ENCODE data around the gene GALR3. TPM values are rescaled to one million over a fixed set of nuclear protein-coding genes. Genes with fewer than 3 reads are reported as not detected.
A peak's percentile ranks its signal among the peaks of the same experiment; 100 is the strongest.
"Not testable (repeated sequence)": the region's sequence is repeated elsewhere in the genome, so short reads cannot be mapped to it uniquely, and the experiment has no call there.

Gene GALR3
- total RNA-seq, 2 donors from 2014 or later = 0.85 TPM; not detected in 1

DNA sequence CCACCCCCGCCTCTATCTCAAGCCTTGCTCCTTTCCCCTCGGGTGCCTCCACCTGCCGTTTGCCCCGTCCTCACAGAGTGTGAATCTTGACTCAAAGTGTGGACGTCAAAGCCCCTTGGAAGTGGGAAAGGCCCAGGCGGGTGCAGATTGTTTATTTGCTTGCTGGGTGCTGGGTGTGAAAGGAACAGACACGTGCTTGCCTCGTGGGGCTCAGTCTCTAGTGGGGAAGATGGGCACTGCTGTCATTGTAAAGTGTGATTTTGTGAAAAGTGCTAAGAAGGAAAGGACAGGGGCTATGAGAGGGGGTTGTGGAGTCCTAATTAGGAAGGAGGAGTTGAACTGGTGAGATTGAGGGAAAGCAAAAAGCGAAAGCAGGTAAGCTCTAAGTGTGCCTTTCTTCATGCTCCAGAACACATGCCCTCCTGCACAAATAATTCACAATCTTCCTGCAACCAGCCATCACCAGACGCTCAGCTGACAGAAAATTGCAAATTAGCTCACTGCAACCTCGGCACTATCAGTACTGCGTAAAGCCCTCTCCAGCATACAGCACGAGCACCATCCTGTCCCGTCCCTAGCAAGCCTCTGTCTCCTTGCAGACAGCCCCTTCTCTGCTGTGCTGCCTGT, 25.2 kb upstream of the GALR3 start:
- H3K4me3 ChIP-seq = no peak overlapping the region
- no peak overlapping the region for H3K27ac ChIP-seq
- no peaks in the 10 kb centered on the region for H3K27me3 ChIP-seq (replicated peaks; ENCODE audit: insufficient read depth)
- no peaks in the 10 kb centered on the region for H3K4me1 ChIP-seq (replicated peaks)
- DNase-seq (ENCODE audit: low spot score) = no peak
- no peaks in the 10 kb centered on the region for H3K36me3 ChIP-seq
- H3K9me3 ChIP-seq = no peaks in the 10 kb centered on the region
- WGBS = 49% methylated on average over 14 of the region's 14 CpGs
- TF ChIP-seq POLR2A (IDR thresholded peaks at IDR 0.05) (no peak), POLR2AphosphoS5 (IDR thresholded peaks at IDR 0.05) (no peak)
- TF ChIP-seq, protein P1, sequence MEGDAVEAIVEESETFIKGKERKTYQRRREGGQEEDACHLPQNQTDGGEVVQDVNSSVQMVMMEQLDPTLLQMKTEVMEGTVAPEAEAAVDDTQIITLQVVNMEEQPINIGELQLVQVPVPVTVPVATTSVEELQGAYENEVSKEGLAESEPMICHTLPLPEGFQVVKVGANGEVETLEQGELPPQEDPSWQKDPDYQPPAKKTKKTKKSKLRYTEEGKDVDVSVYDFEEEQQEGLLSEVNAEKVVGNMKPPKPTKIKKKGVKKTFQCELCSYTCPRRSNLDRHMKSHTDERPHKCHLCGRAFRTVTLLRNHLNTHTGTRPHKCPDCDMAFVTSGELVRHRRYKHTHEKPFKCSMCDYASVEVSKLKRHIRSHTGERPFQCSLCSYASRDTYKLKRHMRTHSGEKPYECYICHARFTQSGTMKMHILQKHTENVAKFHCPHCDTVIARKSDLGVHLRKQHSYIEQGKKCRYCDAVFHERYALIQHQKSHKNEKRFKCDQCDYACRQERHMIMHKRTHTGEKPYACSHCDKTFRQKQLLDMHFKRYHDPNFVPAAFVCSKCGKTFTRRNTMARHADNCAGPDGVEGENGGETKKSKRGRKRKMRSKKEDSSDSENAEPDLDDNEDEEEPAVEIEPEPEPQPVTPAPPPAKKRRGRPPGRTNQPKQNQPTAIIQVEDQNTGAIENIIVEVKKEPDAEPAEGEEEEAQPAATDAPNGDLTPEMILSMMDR (IDR thresholded peaks at IDR 0.05) = no peak
- intact Hi-C loops (cut with DNase I) = no loop called here

DNA sequence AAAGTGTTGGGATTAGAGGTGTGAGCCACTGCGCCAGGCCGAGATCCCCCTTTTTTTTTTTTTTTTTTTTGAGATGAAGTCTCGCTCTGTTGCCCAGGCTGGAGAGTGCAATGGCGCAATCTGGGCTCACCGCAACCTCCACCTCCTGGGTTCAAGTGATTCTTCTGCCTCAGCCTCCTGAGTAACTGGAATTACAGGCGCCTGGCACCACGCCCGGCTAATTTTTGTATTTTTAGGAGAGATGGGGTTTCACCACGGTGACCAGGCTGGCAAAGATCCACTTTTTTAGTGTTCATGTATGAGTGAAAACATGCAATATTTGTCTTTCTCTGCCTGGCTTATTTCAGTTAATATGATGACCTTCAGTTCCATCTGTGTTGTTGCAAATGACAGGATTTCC, 23.2 kb upstream of the GALR3 start:
- H3K9me3 ChIP-seq; H3K27ac ChIP-seq; H3K4me1 ChIP-seq (replicated peaks); DNase-seq (ENCODE audit: low spot score); intact Hi-C loops (cut with DNase I); H3K36me3 ChIP-seq; H3K27me3 ChIP-seq (replicated peaks; ENCODE audit: insufficient read depth); H3K4me3 ChIP-seq: not testable (repeated sequence)
- WGBS = 76% methylated on average over 9 of the region's 9 CpGs

DNA sequence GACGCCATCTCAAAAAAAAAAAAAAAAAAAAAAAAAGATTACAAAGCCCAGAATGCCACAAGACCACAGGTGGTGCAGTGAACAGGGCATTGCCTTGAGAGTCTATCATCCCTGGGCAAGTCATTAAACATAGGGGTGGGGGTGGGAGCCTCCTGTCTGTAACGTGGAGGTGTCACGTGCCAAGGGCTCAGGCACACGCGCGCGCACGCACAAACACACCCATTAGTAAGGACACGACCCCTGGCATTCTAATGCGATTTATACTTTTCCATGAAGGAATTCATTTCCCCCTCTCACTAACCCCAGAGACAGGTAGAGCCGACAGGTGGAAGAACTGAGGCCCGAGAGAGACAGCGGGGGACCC, 21.3 kb upstream of the GALR3 start:
- no peak for DNase-seq (ENCODE audit: low spot score)
- 2% methylated on average over 12 of the region's 13 CpGs for WGBS
- H3K27me3 ChIP-seq (replicated peaks; ENCODE audit: insufficient read depth) = no peaks in the 10 kb centered on the region

DNA sequence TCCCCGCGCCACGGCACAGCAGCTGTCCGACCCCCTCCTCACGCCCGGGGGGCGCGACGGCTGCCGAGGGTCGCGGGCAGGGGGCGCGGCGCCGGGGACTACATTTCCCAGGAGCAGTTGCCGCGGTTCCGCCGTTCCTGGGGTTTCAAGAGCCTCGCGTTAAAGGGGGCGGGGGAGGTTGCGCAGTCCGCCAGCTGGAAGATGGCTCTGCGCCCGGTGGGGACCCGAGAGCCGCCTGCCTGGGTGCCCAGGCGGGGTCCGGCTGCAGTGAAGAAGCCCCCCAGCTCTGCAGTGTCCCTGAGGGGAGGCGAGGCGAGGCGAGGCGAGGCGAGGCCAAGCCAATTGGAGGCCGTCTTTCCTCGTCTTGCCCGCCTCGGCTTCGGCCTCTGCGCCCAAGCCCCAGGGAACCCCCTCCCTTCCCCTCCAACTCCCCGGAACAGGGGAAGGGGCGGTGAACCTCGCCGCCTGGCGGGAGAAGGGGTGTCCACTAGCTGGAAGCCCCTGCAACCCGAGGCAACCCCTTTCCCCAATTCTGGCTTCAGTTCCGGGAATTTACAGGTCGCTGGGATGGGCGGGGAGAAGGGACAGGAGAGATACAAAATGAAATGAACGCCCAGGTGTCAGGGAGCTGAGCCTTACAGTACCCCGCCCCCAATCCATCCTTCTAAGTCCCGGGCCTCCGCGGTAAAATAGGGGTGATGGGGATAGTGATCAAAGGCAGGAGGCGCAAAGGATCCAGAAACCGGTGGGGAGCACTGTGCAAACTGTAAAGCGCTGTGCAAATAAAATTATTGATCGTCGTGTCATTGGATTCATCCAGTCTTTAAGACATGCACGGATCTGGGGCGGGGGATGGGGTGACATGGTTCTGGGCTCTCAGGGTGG, 20.6 kb upstream of the GALR3 start:
- no peak for DNase-seq (ENCODE audit: low spot score)

More for the DNA sequence above, 21.3 kb upstream of the GALR3 start:
- H3K36me3 ChIP-seq = no peaks in the 10 kb centered on the region
- peak overlapping the region; percentile 57 to 63 for H3K4me3 ChIP-seq
- no peaks in the 10 kb centered on the region for H3K4me1 ChIP-seq (replicated peaks)
- no peaks in the 10 kb centered on the region for H3K9me3 ChIP-seq
- intact Hi-C loops (cut with DNase I) = no loop called here
- H3K27ac ChIP-seq = peak overlapping the region; percentile 82 to 94
- TF ChIP-seq POLR2A (IDR thresholded peaks at IDR 0.05) (no peak), POLR2AphosphoS5 (IDR thresholded peaks at IDR 0.05) (no peak)
- TF ChIP-seq, protein P1 (IDR thresholded peaks at IDR 0.05) = peak in 1 of 4 experiments; percentile 8

DNA sequence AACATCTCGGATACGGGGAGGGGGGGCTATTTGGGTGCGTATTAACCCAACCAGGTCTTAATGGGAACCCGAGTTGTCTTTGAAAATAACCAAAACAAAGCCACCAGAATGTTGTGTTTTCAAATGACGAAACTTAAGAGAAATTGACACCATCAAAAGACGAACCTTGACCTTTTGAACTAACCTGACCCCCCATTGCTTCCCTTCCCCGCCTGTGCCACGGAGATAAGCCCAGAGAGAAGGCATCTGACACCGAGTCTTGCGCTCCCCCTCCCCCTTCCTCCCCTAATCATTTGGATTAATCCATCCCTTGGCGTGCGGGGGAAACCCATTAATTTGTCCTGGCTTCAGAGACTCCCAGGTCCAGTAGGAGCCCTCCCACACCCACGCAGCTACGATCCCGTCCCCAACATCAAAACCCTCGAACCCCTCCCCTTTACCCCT, 20.0 kb upstream of the GALR3 start:
- 47% methylated on average over 16 of the region's 16 CpGs for WGBS
- H3K4me1 ChIP-seq (replicated peaks) = no peaks in the 10 kb centered on the region
- no peak for TF ChIP-seq POLR2AphosphoS5 (IDR thresholded peaks at IDR 0.05)
- DNase-seq (ENCODE audit: low spot score) = no peak
- intact Hi-C loops (cut with DNase I) = no loop called here
- no peaks in the 10 kb centered on the region for H3K9me3 ChIP-seq
- H3K4me3 ChIP-seq = peak overlapping the region in 1 of 2 donors; percentile 63
- no peaks in the 10 kb centered on the region for H3K27me3 ChIP-seq (replicated peaks; ENCODE audit: insufficient read depth)
- H3K27ac ChIP-seq = peak overlapping the region; percentile 7 to 94
- no peaks in the 10 kb centered on the region for H3K36me3 ChIP-seq

More for the DNA sequence above, 20.6 kb upstream of the GALR3 start:
- Histone ChIP-seq H3K4me1 (replicated peaks) (no peaks in the 10 kb centered on the region), H3K4me3 (peak overlapping the region; percentile 57 to 63), H3K36me3 (no peaks in the 10 kb centered on the region), H3K9me3 (no peaks in the 10 kb centered on the region), H3K27ac (peak overlapping the region; percentile 82 to 94), H3K27me3 (replicated peaks; ENCODE audit: insufficient read depth) (no peaks in the 10 kb centered on the region)
- TF ChIP-seq, protein P1 (IDR thresholded peaks at IDR 0.05) = peak in 1 of 4 experiments; percentile 10
- TF ChIP-seq POLR2A (IDR thresholded peaks at IDR 0.05) = peak; percentile 48
- no peak for TF ChIP-seq POLR2AphosphoS5 (IDR thresholded peaks at IDR 0.05)
- intact Hi-C loops (cut with DNase I) = no loop called here
- WGBS = 2% methylated on average over 62 of the region's 63 CpGs
